ENCODE measurements around the gene FGFBP3.

Gene FGFBP3

DNA sequence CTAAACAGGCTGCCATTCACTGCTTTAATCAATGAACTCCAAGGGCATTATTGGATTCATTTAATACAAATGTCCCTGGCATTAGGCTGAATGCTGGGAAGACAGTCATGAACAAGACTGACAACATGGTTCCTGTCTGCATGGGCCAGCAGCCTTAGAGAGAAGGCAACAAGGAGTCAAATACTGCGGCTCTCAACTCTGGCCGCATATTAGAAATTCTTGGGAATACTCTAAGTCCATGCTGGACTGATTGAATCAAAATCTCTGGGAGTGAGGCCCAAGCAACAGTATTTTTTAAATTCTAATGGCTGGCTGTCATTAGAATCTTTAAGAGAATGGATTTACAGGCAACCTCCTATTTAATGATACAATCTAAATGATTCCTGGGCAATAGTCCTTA lies 34.1 kb downstream of the FGFBP3 start:
- TF ChIP-seq CTCF (IDR thresholded peaks at IDR 0.05; ENCODE audit: low read length) (no peak), EZH2 (IDR thresholded peaks at IDR 0.05; ENCODE audit: borderline replicate concordance, low read length) (no peak)
- Histone ChIP-seq H3K9me2 (ENCODE audit: low read depth, low read length) (no peaks in the 10 kb centered on the region), H3K27me3 (ENCODE audit: insufficient read depth, low read length) (no peaks in the 10 kb centered on the region)

GRCh38 chr10:91865562-91866081 lies 43.7 kb downstream of the FGFBP3 start:
- TF ChIP-seq EZH2 (IDR thresholded peaks at IDR 0.05; ENCODE audit: borderline replicate concordance, low read length) (no peak), CTCF (IDR thresholded peaks at IDR 0.05; ENCODE audit: low read length) (no peak)
- no peak overlapping the region for H2AFZ ChIP-seq (ENCODE audit: low read length)
- H3K4me3 ChIP-seq (ENCODE audit: low read depth, low read length, poor library complexity, severe bottlenecking), result no peak overlapping the region

More for the DNA sequence above, 34.1 kb downstream of the FGFBP3 start:
- Histone ChIP-seq H4K20me1 (ENCODE audit: insufficient read depth, low read length) (no peaks in the 10 kb centered on the region), H3K4me3 (ENCODE audit: low read depth, low read length, poor library complexity, severe bottlenecking) (no peak overlapping the region), H3K27ac (ENCODE audit: low read depth, low read length, poor library complexity, severe bottlenecking) (no peak overlapping the region), H3F3A (ENCODE audit: insufficient read depth, low read length) (no peaks in the 10 kb centered on the region), H3K9me3 (ENCODE audit: low read length) (no peaks in the 10 kb centered on the region), H3K36me3 (ENCODE audit: insufficient read depth, low read length) (no peaks in the 10 kb centered on the region), H3K4me2 (ENCODE audit: low read length) (no peak overlapping the region), H3K4me1 (ENCODE audit: insufficient read depth, low read length, severe bottlenecking) (no peaks in the 10 kb centered on the region), H2AFZ (ENCODE audit: low read length) (no peak overlapping the region), H3K79me2 (ENCODE audit: insufficient read depth, low read length) (no peaks in the 10 kb centered on the region), H3K9ac (ENCODE audit: low read length) (no peak overlapping the region)

GRCh38 chr10:91864744-91865143 lies 44.5 kb downstream of the FGFBP3 start:
- H3K4me3 ChIP-seq (ENCODE audit: low read depth, low read length, poor library complexity, severe bottlenecking), result no peak overlapping the region
- peaks cover 31% of the 10 kb centered on the region for H3K36me3 ChIP-seq (ENCODE audit: insufficient read depth, low read length)
- H3K27me3 ChIP-seq (ENCODE audit: insufficient read depth, low read length), result 0 out of 2 replicates have a peak, but pooled peaks cover 3% of the 10 kb centered on the region
- H2AFZ ChIP-seq (ENCODE audit: low read length), result no peak overlapping the region
- H3K9me3 ChIP-seq (ENCODE audit: low read length), result no peaks in the 10 kb centered on the region
- H3K27ac ChIP-seq (ENCODE audit: low read depth, low read length, poor library complexity, severe bottlenecking), result no peak overlapping the region
- H3K4me1 ChIP-seq (ENCODE audit: insufficient read depth, low read length, severe bottlenecking), result no peaks in the 10 kb centered on the region
- no peak for TF ChIP-seq CTCF (IDR thresholded peaks at IDR 0.05; ENCODE audit: low read length)
- TF ChIP-seq EZH2 (IDR thresholded peaks at IDR 0.05; ENCODE audit: borderline replicate concordance, low read length), result no peak
- no peaks in the 10 kb centered on the region for H3F3A ChIP-seq (ENCODE audit: insufficient read depth, low read length)
- H3K4me2 ChIP-seq (ENCODE audit: low read length), result no peak overlapping the region
- H3K79me2 ChIP-seq (ENCODE audit: insufficient read depth, low read length), result no peaks in the 10 kb centered on the region
- no peaks in the 10 kb centered on the region for H4K20me1 ChIP-seq (ENCODE audit: insufficient read depth, low read length)
- no peak overlapping the region for H3K9ac ChIP-seq (ENCODE audit: low read length)
- no peaks in the 10 kb centered on the region for H3K9me2 ChIP-seq (ENCODE audit: low read depth, low read length)

More at GRCh38 chr10:91865562-91866081, 43.7 kb downstream of the FGFBP3 start:
- Histone ChIP-seq H3K4me1 (ENCODE audit: insufficient read depth, low read length, severe bottlenecking) (no peaks in the 10 kb centered on the region), H3K27me3 (ENCODE audit: insufficient read depth, low read length) (0 out of 2 replicates have a peak, but pooled peaks cover 3% of the 10 kb centered on the region), H3K4me2 (ENCODE audit: low read length) (no peak overlapping the region), H4K20me1 (ENCODE audit: insufficient read depth, low read length) (no peaks in the 10 kb centered on the region), H3K9me2 (ENCODE audit: low read depth, low read length) (no peaks in the 10 kb centered on the region), H3K79me2 (ENCODE audit: insufficient read depth, low read length) (no peaks in the 10 kb centered on the region), H3K9me3 (ENCODE audit: low read length) (no peaks in the 10 kb centered on the region), H3F3A (ENCODE audit: insufficient read depth, low read length) (no peaks in the 10 kb centered on the region), H3K27ac (ENCODE audit: low read depth, low read length, poor library complexity, severe bottlenecking) (no peak overlapping the region), H3K9ac (ENCODE audit: low read length) (no peak overlapping the region), H3K36me3 (ENCODE audit: insufficient read depth, low read length) (peaks cover 23% of the 10 kb centered on the region)

All from OCI-LY1 (cell line).